K562 (cell line): ENCODE measurements around the gene SLC2A4. TPM values are rescaled to one million over a fixed set of nuclear protein-coding genes. Genes with fewer than 3 reads are reported as not detected.

Experiments
- BHLHE40 ChIP-seq: IDR thresholded peaks from 2 replicates; pipeline ENCODE4 v1.6.1; 2011; ENCODE audit warnings: low read length, improper control_type of control experiment
- C11orf30 ChIP-seq: fragments of 450-650 bp; IDR thresholded peaks from 2 replicates; pipeline ENCODE4 v1.6.1; 2016; ENCODE audit warnings: low read depth, mild to moderate bottlenecking
- CREB1 ChIP-seq, 2 experiments: sonication (generic) in 1 of 2; formaldehyde crosslinking in 1 of 2; IDR thresholded peaks; 2 replicates each; pipeline versions ENCODE4 v1.6.1 to v1.8.0; 2012 to 2022; ENCODE audit warnings: inconsistent platforms in 1 of 2, mild to moderate bottlenecking in 1 of 2, missing genetic modification reagents in 1 of 2, moderate library complexity in 1 of 2
- DIDO1 ChIP-seq: fragments of 450-650 bp; IDR thresholded peaks from 2 replicates; pipeline ENCODE4 v1.6.1; 2016; ENCODE audit warnings: low read depth, missing biosample characterization, missing genetic modification characterization
- ETS2 ChIP-seq: IDR thresholded peaks from 2 replicates; pipeline ENCODE4 v1.6.1; 2016; ENCODE audit warnings: borderline replicate concordance, missing genetic modification characterization, mild to moderate bottlenecking, moderate library complexity, missing compliant biosample characterization; ENCODE audit not compliant: poor library complexity, severe bottlenecking
- EWSR1 ChIP-seq: fragments of 450-650 bp; IDR thresholded peaks from 2 replicates; pipeline ENCODE4 v1.6.1; 2018; ENCODE audit warnings: borderline replicate concordance, mild to moderate bottlenecking, low read depth, moderate library complexity; ENCODE audit not compliant: partially characterized antibody
- GTF2F1 ChIP-seq: IDR thresholded peaks from 2 replicates; pipeline ENCODE4 v1.6.1; 2011; ENCODE audit warnings: low read depth, low read length, improper control_type of control experiment
- HNRNPLL ChIP-seq: fragments of 200-400 bp; formaldehyde crosslinking; IDR thresholded peaks from 2 replicates; pipeline ENCODE4 v1.6.1; 2017; ENCODE audit warnings: low read length, low read depth, mild to moderate bottlenecking; ENCODE audit not compliant: poor library complexity, severe bottlenecking
- KDM5B ChIP-seq: fragments of 200-600 bp; sonication (generic); IDR thresholded peaks from 2 replicates; pipeline ENCODE4 v1.6.1; 2012; ENCODE audit warnings: low read depth, mild to moderate bottlenecking, moderate library complexity, low read length, control low read depth, inconsistent platforms; ENCODE audit not compliant: insufficient replicate concordance
- MECOM ChIP-seq: fragments of 250-450 bp; sonication (Bioruptor Pico); IDR thresholded peaks from 2 replicates; pipeline ENCODE4 v1.8.0; 2022; ENCODE audit warnings: inconsistent platforms
- MTA2 ChIP-seq: fragments of 450-650 bp; IDR thresholded peaks from 2 replicates; pipeline ENCODE4 v1.6.1; 2016; ENCODE audit warnings: low read depth
- PHF8 ChIP-seq: fragments of 200-600 bp; sonication (generic); IDR thresholded peaks from 2 replicates; pipeline ENCODE4 v1.6.1; 2012; ENCODE audit warnings: mixed run types, mild to moderate bottlenecking, inconsistent platforms, low read length, moderate library complexity, borderline replicate concordance
- SIX5 ChIP-seq, 2 experiments: IDR thresholded peaks; 2 replicates each; pipeline ENCODE4 v1.6.1; 2011; ENCODE audit warnings: low read length in 2 of 2, borderline replicate concordance in 1 of 2, low read depth in 1 of 2, mild to moderate bottlenecking in 1 of 2, moderate library complexity in 1 of 2; ENCODE audit not compliant: insufficient read depth in 1 of 2
- SMARCA5 ChIP-seq: fragments of 450-650 bp; IDR thresholded peaks from 2 replicates; pipeline ENCODE4 v1.6.1; 2016
- SREBF2 ChIP-seq: sonication (generic); formaldehyde crosslinking; IDR thresholded peaks from 2 replicates; pipeline ENCODE4 v1.4.0; 2020; ENCODE audit warnings: mild to moderate bottlenecking, missing genetic modification reagents
- TAF1 ChIP-seq: IDR thresholded peaks from 2 replicates; pipeline ENCODE4 v1.6.1; 2011; ENCODE audit warnings: mild to moderate bottlenecking, low read length, moderate library complexity; ENCODE audit not compliant: insufficient read depth, control insufficient read depth, severe bottlenecking; ENCODE audit errors: extremely low read depth
- ZBTB17 ChIP-seq: fragments of 450-650 bp; formaldehyde crosslinking; IDR thresholded peaks from 2 replicates; pipeline ENCODE4 v1.4.0; 2020; ENCODE audit warnings: mild to moderate bottlenecking
- ZC3H8 ChIP-seq: fragments of 450-650 bp; IDR thresholded peaks from 2 replicates; pipeline ENCODE4 v1.6.1; 2017
- ZNF121 ChIP-seq: sonication (generic); formaldehyde crosslinking; conservative IDR thresholded peaks from 2 replicates; pipeline ENCODE4 v1.8.0; 2022; ENCODE audit warnings: missing genetic modification reagents
- ZNF124 ChIP-seq: sonication (generic); formaldehyde crosslinking; IDR thresholded peaks from 2 replicates; pipeline ENCODE4 v1.8.1; 2022; ENCODE audit warnings: missing genetic modification reagents
- ZNF174 ChIP-seq: fragments of 250-450 bp; sonication (Bioruptor Pico); IDR thresholded peaks from 2 replicates; pipeline ENCODE4 v1.4.0; 2020; ENCODE audit warnings: mild to moderate bottlenecking
- ZNF24 ChIP-seq: fragments of 450-650 bp; IDR thresholded peaks from 2 replicates; pipeline ENCODE4 v1.6.1; 2016
- polyA plus RNA-seq, 8 experiments: library from polyadenylated mRNA; depleted of rRNA in 4 of 8; stranded (reverse) in 5 of 8; unstranded in 3 of 8; fragments of >200 nt; fragmentation: Nextera tagmentation in 2 of 8; fragmentation: Illumina TruSeq in 1 of 8; extraction: Ambion mirVana in 2 of 8; extraction: Trizol in 1 of 8; gene quantifications; 2 replicates each; pipeline versions ENCODE4 v1.2.1 to v1.2.3, GENCODE V29; 2011 to 2014; ENCODE audit warnings: inconsistent platforms in 1 of 8, missing spikeins in 1 of 8
- total RNA-seq, 7 experiments: library from RNA; depleted of rRNA in 6 of 7; stranded (reverse); fragments of >200 nt in 6 of 7; fragmentation: Illumina TruSeq in 2 of 7; extraction: Trizol in 2 of 7; gene quantifications; 2 replicates each; pipeline versions ENCODE4 v1.2.1 to v1.2.3, GENCODE V29; 2011 to 2021; ENCODE audit warnings: low replicate concordance in 1 of 7
- TF ChIP-seq, protein P1 (sequence below): fragments of 250-450 bp; sonication (Bioruptor Pico); IDR thresholded peaks from 2 replicates; pipeline ENCODE4 v1.4.0; 2020; ENCODE audit warnings: mild to moderate bottlenecking
- TF ChIP-seq, protein P2 (sequence below), 2 experiments: fragments of 450-650 bp; conservative IDR thresholded peaks; 2 replicates each; pipeline ENCODE4 v1.6.1; 2017; ENCODE audit warnings: mild to moderate bottlenecking in 2 of 2, moderate library complexity in 2 of 2
- TF ChIP-seq, protein P3 (sequence below): fragments of 450-650 bp; IDR thresholded peaks from 2 replicates; pipeline ENCODE4 v1.6.1; 2016; ENCODE audit warnings: antibody characterized with exemption

The SLC2A4 gene
- total and polyA plus RNA-seq, 9 of the 15 experiments (the other 6 are each of a cell fraction or from before 2014, with no cell fraction given) = 0.74 to 3.5 (median 1.6) TPM

DNA sequence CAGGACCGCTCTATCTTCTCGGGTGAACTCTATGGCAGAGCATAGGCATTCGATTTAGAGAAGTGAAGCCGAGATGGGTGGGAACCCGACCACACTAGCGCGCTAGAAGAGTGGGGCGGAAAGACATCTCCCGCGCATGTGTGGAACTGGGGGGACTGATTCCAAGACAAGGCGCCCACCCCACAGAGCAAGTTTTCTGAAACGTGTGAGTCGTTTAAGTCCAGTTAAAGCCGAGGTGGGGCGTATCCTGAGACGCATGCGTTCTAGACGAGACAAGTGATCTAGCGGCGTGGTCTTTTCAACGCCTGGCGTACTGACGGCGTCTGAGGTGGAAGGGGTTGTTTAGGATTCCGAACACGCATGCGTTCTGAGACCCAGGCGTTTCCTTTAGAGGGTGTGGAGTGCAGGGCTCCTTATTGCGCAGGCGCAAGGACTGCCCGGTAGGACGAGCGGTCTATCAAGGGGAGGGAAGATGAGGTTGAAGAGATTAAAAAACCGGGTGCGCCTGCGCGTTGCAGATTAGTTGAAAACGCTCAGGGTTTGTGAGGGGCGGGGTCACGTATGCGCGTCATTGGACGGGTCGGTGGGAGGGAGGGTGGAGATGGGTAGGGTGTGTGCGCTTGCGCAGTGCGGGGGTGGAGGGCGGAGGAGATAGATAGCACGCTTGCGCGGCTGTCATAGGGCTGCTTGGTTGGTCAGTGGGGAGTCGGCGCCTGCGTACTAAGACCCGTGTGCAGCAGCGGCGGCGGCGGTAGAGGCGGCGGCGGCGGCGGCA, 25.6 kb downstream of the SLC2A4 start, which contains the start of gene EIF5A (continued):
- TF ChIP-seq MECOM = no peak
- TF ChIP-seq DIDO1 (tag) = peak; percentile 71; the same call in 1 of the 2 replicates
- TF ChIP-seq ZNF121 (CRISPR knock-in tag) = no peak
- peak; percentile 69; the same call in 1 of the 2 replicates for TF ChIP-seq CREB1 (IDR thresholded peaks at IDR 0.05)
- peak; percentile 71; the same call in 1 of the 2 replicates for TF ChIP-seq CREB1 (CRISPR knock-in tag; IDR thresholded peaks at IDR 0.05)
- TF ChIP-seq, protein P1, sequence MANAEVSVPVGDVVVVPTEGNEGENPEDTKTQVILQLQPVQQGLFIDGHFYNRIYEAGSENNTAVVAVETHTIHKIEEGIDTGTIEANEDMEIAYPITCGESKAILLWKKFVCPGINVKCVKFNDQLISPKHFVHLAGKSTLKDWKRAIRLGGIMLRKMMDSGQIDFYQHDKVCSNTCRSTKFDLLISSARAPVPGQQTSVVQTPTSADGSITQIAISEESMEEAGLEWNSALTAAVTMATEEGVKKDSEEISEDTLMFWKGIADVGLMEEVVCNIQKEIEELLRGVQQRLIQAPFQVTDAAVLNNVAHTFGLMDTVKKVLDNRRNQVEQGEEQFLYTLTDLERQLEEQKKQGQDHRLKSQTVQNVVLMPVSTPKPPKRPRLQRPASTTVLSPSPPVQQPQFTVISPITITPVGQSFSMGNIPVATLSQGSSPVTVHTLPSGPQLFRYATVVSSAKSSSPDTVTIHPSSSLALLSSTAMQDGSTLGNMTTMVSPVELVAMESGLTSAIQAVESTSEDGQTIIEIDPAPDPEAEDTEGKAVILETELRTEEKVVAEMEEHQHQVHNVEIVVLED (CRISPR knock-in tag) = peak; percentile 57
- TF ChIP-seq, protein P2, sequence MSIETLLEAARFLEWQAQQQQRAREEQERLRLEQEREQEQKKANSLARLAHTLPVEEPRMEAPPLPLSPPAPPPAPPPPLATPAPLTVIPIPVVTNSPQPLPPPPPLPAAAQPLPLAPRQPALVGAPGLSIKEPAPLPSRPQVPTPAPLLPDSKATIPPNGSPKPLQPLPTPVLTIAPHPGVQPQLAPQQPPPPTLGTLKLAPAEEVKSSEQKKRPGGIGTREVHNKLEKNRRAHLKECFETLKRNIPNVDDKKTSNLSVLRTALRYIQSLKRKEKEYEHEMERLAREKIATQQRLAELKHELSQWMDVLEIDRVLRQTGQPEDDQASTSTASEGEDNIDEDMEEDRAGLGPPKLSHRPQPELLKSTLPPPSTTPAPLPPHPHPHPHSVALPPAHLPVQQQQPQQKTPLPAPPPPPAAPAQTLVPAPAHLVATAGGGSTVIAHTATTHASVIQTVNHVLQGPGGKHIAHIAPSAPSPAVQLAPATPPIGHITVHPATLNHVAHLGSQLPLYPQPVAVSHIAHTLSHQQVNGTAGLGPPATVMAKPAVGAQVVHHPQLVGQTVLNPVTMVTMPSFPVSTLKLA (conservative IDR thresholded peaks at IDR 0.05) = peak; percentile 82 to 90
- TF ChIP-seq ZC3H8 = no peak
- no peak for TF ChIP-seq ETS2 (tag)
- TF ChIP-seq TAF1 = peak; percentile 85
- TF ChIP-seq SMARCA5 = no peak
- no peak for TF ChIP-seq ZNF124 (CRISPR knock-in tag)
- TF ChIP-seq ZBTB17 (CRISPR knock-in tag) = peak; percentile 98
- TF ChIP-seq SIX5 (IDR thresholded peaks at IDR 0.05; ENCODE audit: borderline replicate concordance in 1 of 2, insufficient read depth in 1 of 2, low read depth in 1 of 2, low read length in 2 of 2) = no peak
- TF ChIP-seq EWSR1 = no peak
- TF ChIP-seq PHF8 = peak; percentile 68; the same call in 1 of the 2 replicates
- peak; percentile 35 for TF ChIP-seq HNRNPLL
- no peak for TF ChIP-seq ZNF24
- no peak for TF ChIP-seq ZNF174 (CRISPR knock-in tag)
- no peak for TF ChIP-seq SREBF2 (CRISPR knock-in tag)
- TF ChIP-seq, protein P3, sequence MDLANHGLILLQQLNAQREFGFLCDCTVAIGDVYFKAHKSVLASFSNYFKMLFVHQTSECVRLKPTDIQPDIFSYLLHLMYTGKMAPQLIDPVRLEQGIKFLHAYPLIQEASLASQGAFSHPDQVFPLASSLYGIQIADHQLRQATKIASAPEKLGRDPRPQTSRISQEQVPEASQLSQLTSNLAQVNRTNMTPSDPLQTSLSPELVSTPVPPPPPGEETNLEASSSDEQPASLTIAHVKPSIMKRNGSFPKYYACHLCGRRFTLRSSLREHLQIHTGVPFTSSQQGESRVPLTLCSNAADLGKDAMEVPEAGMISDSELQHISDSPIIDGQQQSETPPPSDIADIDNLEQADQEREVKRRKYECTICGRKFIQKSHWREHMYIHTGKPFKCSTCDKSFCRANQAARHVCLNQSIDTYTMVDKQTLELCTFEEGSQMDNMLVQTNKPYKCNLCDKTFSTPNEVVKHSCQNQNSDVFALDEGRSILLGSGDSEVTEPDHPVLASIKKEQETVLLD = peak; percentile 99
- peak; percentile 36; the same call in 1 of the 2 replicates for TF ChIP-seq C11orf30
- TF ChIP-seq MTA2 = no peak
- TF ChIP-seq BHLHE40 = no peak
- peak; percentile 75 for TF ChIP-seq KDM5B
- 0 out of 2 replicates have a peak, but pooled peaks have one; percentile 46 for TF ChIP-seq GTF2F1
